Measurements from ENCODE around the gene GSTM4.
"Not testable (repeated sequence)": the region's sequence is repeated elsewhere in the genome, so short reads cannot be mapped to it uniquely, and the experiment has no call there.

GSTM4 gene

DNA sequence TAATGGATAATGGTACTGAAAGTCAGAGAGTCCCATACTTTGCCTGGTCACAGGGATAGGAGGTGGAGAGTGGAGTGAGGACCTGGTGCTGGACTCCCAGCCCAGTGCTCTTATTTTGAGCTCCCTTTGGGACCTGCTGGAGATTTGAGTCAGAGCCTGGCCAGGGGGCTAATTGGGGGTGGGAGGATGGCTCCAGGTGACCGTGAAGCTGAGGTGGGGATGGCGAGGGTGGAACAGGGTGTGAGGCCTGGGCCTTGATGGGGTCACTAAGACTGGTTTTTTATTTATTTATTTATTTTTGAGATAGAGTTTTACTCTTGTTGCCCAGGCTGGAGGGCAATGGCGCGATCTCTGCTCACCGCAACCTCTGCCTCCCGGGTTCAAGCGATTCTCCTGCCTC lies 18.5 kb upstream of the GSTM4 start:
- no peak for DNase-seq (ENCODE audit: low read depth in 3 of 3, low spot score in 1 of 3)

- no peak for DNase-seq (ENCODE audit: low read depth in 3 of 3, low spot score in 1 of 3)
These were observed 16.6 kb upstream of the GSTM4 start for GRCh38 chr1:109639063-109639840.

- DNase-seq (ENCODE audit: low read depth in 3 of 3, low spot score in 1 of 3) = no peak
These were observed 16.1 kb upstream of the GSTM4 start for GRCh38 chr1:109639841-109640184.

DNA sequence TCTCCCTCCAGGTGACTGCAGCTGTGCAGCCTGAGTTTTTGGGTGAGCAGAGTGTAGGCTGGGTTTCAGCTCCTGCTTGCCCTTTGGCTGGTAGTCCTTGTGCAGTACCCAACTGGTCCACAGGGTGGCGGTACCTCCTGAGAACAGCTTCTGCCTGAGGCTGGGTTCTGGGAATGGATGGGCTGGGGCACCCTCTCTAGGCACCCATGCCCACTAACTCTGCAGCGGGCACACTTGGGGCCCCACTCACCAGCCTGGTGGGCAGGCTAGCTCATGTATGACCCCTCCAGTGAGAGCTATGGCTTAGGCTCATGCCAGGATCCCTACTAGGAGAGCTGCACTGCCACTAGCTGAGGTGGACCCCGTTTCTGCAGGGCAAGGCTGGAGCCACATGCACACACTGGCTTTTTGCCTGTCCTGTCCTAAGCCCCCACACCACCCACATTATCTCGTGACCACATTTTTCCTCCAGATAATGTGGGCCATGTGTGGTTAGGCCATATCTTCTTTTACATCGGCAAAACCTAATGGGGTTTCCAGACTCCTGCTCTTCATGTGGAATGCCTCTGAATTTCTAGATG lies 15.5 kb upstream of the GSTM4 start:
- peak; percentile 68 to 96 (median 78) for DNase-seq (ENCODE audit: low read depth in 3 of 3, low spot score in 1 of 3)

- DNase-seq (ENCODE audit: low read depth in 3 of 3, low spot score in 1 of 3) = no peak
These were observed 14.7 kb upstream of the GSTM4 start for GRCh38 chr1:109641078-109641740.

DNA sequence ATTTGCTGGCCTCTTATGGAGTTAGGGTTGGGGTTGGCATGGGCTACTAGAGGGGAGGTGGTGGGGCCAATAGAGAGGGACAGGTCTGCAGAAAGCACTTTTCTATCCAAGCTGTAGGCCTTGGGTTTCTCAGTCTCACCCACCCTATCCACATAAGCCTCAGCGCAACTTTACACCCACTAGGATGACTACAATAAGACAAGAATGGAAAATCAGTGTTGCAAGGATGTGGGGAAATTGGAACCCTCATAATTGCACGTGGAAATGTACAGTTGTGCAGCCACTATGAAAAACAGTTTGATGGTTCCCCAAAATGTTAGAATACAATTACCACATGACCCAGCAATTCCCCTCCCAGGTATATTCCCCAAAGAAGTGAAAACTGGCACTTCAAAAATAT lies 14.0 kb upstream of the GSTM4 start:
- no peak for DNase-seq (ENCODE audit: low read depth in 3 of 3, low spot score in 1 of 3)

- no peak for DNase-seq (ENCODE audit: low read depth in 3 of 3, low spot score in 1 of 3)
These were observed 13.3 kb upstream of the GSTM4 start for GRCh38 chr1:109642626-109643025.

GRCh38 chr1:109643385-109644230 lies 12.3 kb upstream of the GSTM4 start:
- peak; percentile 62 to 81 (median 73) for DNase-seq (ENCODE audit: low read depth in 3 of 3, low spot score in 1 of 3)

DNA sequence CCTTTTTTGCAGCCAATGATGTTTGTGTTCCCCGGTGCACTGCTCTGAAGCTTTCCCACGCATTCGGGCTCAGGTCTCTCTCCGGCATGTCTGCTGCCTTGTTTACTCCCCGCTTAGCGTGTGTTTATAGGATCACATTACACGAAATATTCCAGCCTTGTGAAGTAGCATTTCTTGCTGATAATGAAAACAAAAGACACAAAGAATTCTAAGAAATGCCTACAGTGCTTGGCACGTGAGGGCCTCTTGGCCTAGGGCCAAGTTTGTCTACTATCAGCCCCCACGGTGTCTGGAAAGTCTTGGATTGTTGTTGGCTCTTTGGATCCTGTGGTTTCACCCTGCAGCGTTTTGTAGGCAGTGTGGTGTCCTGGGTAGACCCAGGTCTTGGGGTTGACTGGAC lies 11.2 kb upstream of the GSTM4 start:
- DNase-seq (ENCODE audit: low read depth in 3 of 3, low spot score in 1 of 3) = no peak

DNA sequence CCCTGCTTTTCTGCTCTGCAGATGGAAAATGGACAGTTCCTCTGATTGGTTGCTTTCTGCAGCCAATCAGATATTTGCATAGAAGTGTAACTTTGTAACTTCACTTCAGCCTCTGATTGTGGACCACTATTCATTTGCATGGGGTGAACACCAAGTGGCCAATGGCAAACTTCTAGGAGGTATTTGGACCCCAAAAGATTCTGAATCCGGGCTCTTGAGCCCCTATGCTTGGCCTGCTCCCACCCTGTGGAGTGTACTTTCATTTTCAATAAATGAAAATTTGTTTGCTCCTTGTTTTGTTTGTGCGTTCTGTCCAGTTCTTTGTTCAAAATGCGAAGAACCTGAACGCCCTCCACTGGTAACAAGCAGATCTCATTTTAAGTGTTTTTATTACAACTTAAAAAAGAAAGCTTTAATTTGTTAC lies 6.4 kb upstream of the GSTM4 start:
- no peak for DNase-seq (ENCODE audit: low read depth in 3 of 3, low spot score in 1 of 3)

- no peak for DNase-seq (ENCODE audit: low read depth in 3 of 3, low spot score in 1 of 3)
These were observed 5.3 kb upstream of the GSTM4 start for GRCh38 chr1:109650609-109651008.

GRCh38 chr1:109652402-109652801 lies 3.5 kb upstream of the GSTM4 start:
- no peak for DNase-seq (ENCODE audit: low read depth in 3 of 3, low spot score in 1 of 3)

DNA sequence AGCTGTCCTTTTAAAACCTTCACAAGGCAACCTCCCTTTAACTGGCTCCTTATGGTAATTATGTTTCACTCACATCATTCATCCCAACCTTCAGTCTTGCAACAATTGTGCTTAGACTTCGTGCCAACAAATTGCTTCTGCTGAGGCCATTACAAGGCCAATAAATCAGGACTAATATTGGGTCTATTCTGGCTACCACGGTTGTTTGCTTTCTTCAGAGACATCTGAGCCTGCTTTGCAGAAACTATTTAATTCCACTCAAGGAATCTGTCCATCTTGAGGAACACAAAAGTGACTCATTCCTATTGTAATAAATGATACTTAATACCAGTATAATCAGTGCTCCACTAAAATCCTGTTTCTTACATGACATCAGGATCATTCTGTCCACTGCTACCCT lies 2.6 kb upstream of the GSTM4 start:
- DNase-seq (ENCODE audit: low read depth in 3 of 3, low spot score in 1 of 3) = no peak

- no peak for DNase-seq (ENCODE audit: low read depth in 3 of 3, low spot score in 1 of 3)
These were observed 1.4 kb upstream of the GSTM4 start for GRCh38 chr1:109654519-109654918.

DNA sequence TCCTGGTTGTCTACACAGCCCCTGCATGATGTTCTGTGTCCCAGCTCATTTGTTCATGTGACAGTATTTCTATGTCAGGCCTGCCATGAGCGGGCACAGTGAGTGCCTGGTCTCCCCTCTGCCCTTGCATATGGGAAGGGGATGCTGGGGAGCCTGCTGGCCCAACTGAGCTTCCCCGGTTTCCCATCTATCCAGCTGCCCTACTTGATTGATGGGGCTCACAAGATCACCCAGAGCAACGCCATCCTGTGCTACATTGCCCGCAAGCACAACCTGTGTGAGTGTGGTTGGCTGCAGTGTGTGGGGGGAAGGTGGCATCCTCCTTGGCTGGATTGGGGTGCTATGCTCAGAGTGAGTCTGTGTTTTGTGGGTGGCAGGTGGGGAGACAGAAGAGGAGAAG lies 1.5 kb downstream of the GSTM4 start:
- no peak for DNase-seq (ENCODE audit: low read depth in 3 of 3, low spot score in 1 of 3)

GRCh38 chr1:109657970-109658369 lies 2.1 kb downstream of the GSTM4 start:
- no peak for DNase-seq (ENCODE audit: low read depth in 3 of 3, low spot score in 1 of 3)

GRCh38 chr1:109658533-109659042 lies 2.7 kb downstream of the GSTM4 start:
- DNase-seq (ENCODE audit: low read depth in 3 of 3, low spot score in 1 of 3) = no peak

DNA sequence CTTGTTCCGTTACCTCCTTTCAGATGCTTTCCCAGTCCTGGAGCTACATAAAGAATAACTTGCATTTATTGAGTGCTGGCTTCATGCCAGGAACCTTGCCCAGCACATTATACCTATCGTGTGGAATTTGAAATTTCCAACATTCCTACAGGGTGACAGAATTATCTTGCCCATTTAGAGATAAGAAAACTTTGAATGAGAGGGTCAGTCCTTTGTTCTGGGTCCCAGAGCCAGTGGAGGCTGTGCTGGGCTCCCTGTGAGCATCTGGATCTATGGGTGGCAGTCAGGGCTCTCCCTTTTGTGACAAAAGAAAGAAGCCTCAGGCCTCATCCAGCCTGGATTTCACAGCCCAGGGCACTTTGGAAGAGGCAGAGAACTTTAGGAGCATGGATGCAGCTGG lies 3.2 kb downstream of the GSTM4 start:
- no peak for DNase-seq (ENCODE audit: low read depth in 3 of 3, low spot score in 1 of 3)

DNA sequence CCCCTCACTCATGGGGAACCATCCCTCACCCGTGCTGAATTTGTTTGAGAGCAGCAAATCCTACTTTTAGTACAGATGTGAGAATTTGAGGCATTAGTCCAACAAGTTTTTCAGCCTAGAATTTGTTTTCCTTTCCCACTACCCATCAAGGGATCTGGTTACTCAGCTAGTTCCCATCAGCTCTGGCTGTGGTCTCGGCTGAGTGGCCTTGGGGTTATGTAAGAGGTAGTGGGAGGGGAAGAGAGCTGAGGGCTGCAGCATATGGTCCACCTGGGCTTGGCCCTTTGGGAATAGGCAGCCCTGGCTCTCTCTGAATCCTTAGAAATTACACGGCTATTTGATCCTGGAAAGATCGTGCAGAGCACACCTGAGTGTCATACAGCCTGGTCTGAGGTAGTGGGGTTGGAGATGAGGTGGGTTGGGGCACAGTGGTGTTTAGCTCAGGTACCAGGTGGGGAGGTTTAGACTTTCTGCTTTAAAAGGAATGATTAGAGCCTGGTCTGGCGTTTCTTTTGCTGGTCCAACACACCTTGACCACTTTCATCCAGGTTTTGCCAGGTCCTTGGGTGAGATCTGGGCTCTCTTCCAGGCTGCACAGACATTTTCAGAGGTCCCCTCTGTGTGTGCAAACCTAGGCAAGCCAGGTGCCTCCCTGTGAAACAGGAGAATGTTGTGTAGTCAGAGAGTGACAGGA lies 4.2 kb downstream of the GSTM4 start:
- DNase-seq (ENCODE audit: low read depth in 3 of 3, low spot score in 1 of 3) = no peak

- DNase-seq (ENCODE audit: low read depth in 3 of 3, low spot score in 1 of 3) = not testable (repeated sequence)
These were observed 4.8 kb downstream of the GSTM4 start for GRCh38 chr1:109660691-109661026.

GRCh38 chr1:109661391-109661790 lies 5.5 kb downstream of the GSTM4 start:
- DNase-seq (ENCODE audit: low read depth in 3 of 3, low spot score in 1 of 3) = no peak

Data from stimulated activated CD4-positive, alpha-beta T cell treated with anti-CD3 and anti-CD28 coated beads, TNF-alpha, amount 100 ng/mL, for 1 hour (primary cell).